PC-9 (cell line): ENCODE measurements around the gene PCDHB13.

Source experiments
- EZH2 ChIP-seq: fragments of 200-600 bp; sonication (generic); IDR thresholded peaks from 2 replicates; pipeline ENCODE4 v1.8.0; 2017; ENCODE audit warnings: antibody characterized with exemption, low read depth
- TF ChIP-seq, protein P1 (sequence below): fragments of 200-600 bp; sonication (generic); conservative IDR thresholded peaks from 2 replicates; pipeline ENCODE4 v1.6.1; 2017; ENCODE audit warnings: mixed run types, antibody characterized with exemption, mild to moderate bottlenecking, moderate library complexity

GRCh38 chr5:141182248-141182647 lies 31.5 kb upstream of the PCDHB13 start, which contains the start of gene PCDHB16:
- TF ChIP-seq, protein P1, sequence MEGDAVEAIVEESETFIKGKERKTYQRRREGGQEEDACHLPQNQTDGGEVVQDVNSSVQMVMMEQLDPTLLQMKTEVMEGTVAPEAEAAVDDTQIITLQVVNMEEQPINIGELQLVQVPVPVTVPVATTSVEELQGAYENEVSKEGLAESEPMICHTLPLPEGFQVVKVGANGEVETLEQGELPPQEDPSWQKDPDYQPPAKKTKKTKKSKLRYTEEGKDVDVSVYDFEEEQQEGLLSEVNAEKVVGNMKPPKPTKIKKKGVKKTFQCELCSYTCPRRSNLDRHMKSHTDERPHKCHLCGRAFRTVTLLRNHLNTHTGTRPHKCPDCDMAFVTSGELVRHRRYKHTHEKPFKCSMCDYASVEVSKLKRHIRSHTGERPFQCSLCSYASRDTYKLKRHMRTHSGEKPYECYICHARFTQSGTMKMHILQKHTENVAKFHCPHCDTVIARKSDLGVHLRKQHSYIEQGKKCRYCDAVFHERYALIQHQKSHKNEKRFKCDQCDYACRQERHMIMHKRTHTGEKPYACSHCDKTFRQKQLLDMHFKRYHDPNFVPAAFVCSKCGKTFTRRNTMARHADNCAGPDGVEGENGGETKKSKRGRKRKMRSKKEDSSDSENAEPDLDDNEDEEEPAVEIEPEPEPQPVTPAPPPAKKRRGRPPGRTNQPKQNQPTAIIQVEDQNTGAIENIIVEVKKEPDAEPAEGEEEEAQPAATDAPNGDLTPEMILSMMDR: peak; percentile 40; the same call in 1 of the 2 replicates
- no peak for TF ChIP-seq EZH2
